Pancreas (tissue), 10 donors: ENCODE results near the gene LONP2. TPM values are rescaled to one million over a fixed set of nuclear protein-coding genes. Genes with fewer than 3 reads are reported as not detected.

Experiments
- ATAC-seq, 4 donors: fragments of 200-7000 bp; cut with Tn5 transposase; one replicate each; pipeline versions ENCODE4 v1.8.0 to v1.9.1; 2020; ENCODE audit warnings: mild to moderate bottlenecking in 4 of 4, moderate library complexity in 4 of 4
- DNase-seq, 6 donors: peaks; one replicate each; pipeline ENCODE4 v3.0.0-alpha.2; 2020
- FAIRE-seq: peaks from 2 replicates; lab custom pipeline; 2012; peaks lifted over from hg19 to GRCh38; lab: Jason Lieb, UNC
- H3K27ac ChIP-seq, 4 donors: fragments of 200-600 bp; sonication (generic); 1 replicate in 3 of 4; 2 replicates in 1 of 4; pipeline versions ENCODE4 v1.5.0 to v1.8.0; 2020
- H3K27me3 ChIP-seq, 4 donors: fragments of 200-600 bp; one replicate each; pipeline ENCODE4 v1.8.0; 2021
- H3K36me3 ChIP-seq, 3 donors: fragments of 200-600 bp; sonication (generic) in 1 of 3; one replicate each; pipeline versions ENCODE4 v1.5.0 to v1.8.0; 2020 to 2021
- H3K4me1 ChIP-seq, 3 donors: fragments of 200-600 bp; one replicate each; pipeline ENCODE4 v1.8.0; 2021
- H3K4me3 ChIP-seq, 4 donors: fragments of 200-600 bp; sonication (generic) in 2 of 4; one replicate each; pipeline versions ENCODE4 v1.5.0 to v1.8.0; 2020 to 2021
- H3K9me3 ChIP-seq, 4 donors: fragments of 200-600 bp; one replicate each; pipeline ENCODE4 v1.8.0; 2021
- CTCF ChIP-seq, 4 donors: fragments of 200-600 bp; sonication (generic) in 3 of 4; IDR thresholded peaks; one replicate each; pipeline versions ENCODE4 v1.5.0 to v1.8.0; 2021; ENCODE audit warnings: antibody characterized with exemption in 4 of 4
- WGBS, 2 donors: extraction: QIAGEN DNeasy Blood & Tissue Kit; methylation state at CpG; one replicate each; pipeline ENCODE4 v1.1.7; 2013; 5-methylcytosine and 5-hydroxymethylcytosine counted together
- intact Hi-C, 3 donors: fragments of 100-400 bp; cut with DNase I; formaldehyde crosslinking; loops; one replicate each; pipeline versions ENCODE4 v1.11.1 to v1.14.2; 2022
- polyA plus RNA-seq, 2 donors: library from polyadenylated mRNA; stranded (reverse); fragments of 200-250 nt; gene quantifications; one replicate each; pipeline ENCODE4 v1.2.3, GENCODE V29; 2013
- total RNA-seq, 6 donors: library from RNA; stranded (reverse); fragmentation: NEBNext Ultra II Directional in 4 of 6; extraction: Animal tissue kit (Norgen Biotek cat#: 25700) in 4 of 6; gene quantifications; one replicate each; pipeline versions ENCODE4 v1.2.1 to v1.2.4, GENCODE V29; 2021 to 2023
- donor health status: healthy with polysubstance abuse.
- donor health status: DM: no; HTN: no; CAD: no; lungs with moderate emphysema.
- donor health status: DM: no; HTN: no; CAD: no.
- donor health status: control.
- donor health status: control.
- donor health status: Bipolar disorder and iron deficiency.
- donor health status: DM: yes; HTN: yes; CAD: no.
- donor health status: DM: no; HTN: no; CAD: no.
- donor health status: DM: no; HTN: no; CAD: no.
- donor health status: DM: yes; HTN: yes; CAD: no.

Gene LONP2
- total and polyA plus RNA-seq, 8 donors, result 31.4 to 49.1 (median 41.6) TPM

- DNase-seq (no peak), FAIRE-seq (no peak), ATAC-seq (no peak)
- no peaks in the 10 kb centered on the region for H3K9me3 ChIP-seq
- intact Hi-C loops, result loop anchor here in 2 of 3 donors (10.0 kb wide), 2 partner anchors 186 to 266 kb away; no protein-coding TSS in a partner anchor
- no peaks in the 10 kb centered on the region for H3K27me3 ChIP-seq
- H3K27ac ChIP-seq, result no peak overlapping the region
- H3K36me3 ChIP-seq, result no peaks in the 10 kb centered on the region
- H3K4me1 ChIP-seq, result peaks cover 0 to 5% (median 4%) of the 10 kb centered on the region in 3 donors
- no peak for TF ChIP-seq CTCF (IDR thresholded peaks at IDR 0.05)
- 93 to 94% methylated on average over 3 of the region's 3 CpGs for WGBS, 2 donors
- H3K4me3 ChIP-seq, result no peak overlapping the region
These were observed 114.3 kb downstream of the LONP2 start for GRCh38 chr16:48358419-48358818.

- ATAC-seq, result no peak
- H3K27me3 ChIP-seq, result no peaks in the 10 kb centered on the region
- FAIRE-seq, result no peak
- no peaks in the 10 kb centered on the region for H3K36me3 ChIP-seq
- intact Hi-C loops, result loop anchor here in 2 of 3 donors (10.0 kb wide), 2 partner anchors 185 to 265 kb away; no protein-coding TSS in a partner anchor
- no peak for TF ChIP-seq CTCF (IDR thresholded peaks at IDR 0.05)
- H3K27ac ChIP-seq, result no peak overlapping the region
- peaks cover 8 to 16% (median 13%) of the 10 kb centered on the region in 3 donors for H3K4me1 ChIP-seq
- no peak overlapping the region for H3K4me3 ChIP-seq
- WGBS, 2 donors, result 90 to 91% methylated on average over 2 of the region's 2 CpGs
- DNase-seq, result no peak
- H3K9me3 ChIP-seq, result no peaks in the 10 kb centered on the region
These were observed 115.9 kb downstream of the LONP2 start for GRCh38 chr16:48359983-48360382.

- no peak overlapping the region for H3K4me3 ChIP-seq
- 94 to 96% methylated on average over 3 of the region's 3 CpGs for WGBS, 2 donors
- DNase-seq (no peak), ATAC-seq (no peak), FAIRE-seq (no peak)
- peaks cover 13 to 22% (median 13%) of the 10 kb centered on the region in 3 donors for H3K4me1 ChIP-seq
- H3K27me3 ChIP-seq, result no peaks in the 10 kb centered on the region
- intact Hi-C loops, result no loop called here
- H3K36me3 ChIP-seq, result no peaks in the 10 kb centered on the region
- no peaks in the 10 kb centered on the region for H3K9me3 ChIP-seq
- no peak overlapping the region for H3K27ac ChIP-seq
- no peak for TF ChIP-seq CTCF (IDR thresholded peaks at IDR 0.05)
These were observed 116.9 kb downstream of the LONP2 start for GRCh38 chr16:48361012-48361411.

GRCh38 chr16:48361540-48362144, 117.5 kb downstream of the LONP2 start:
- H3K27ac ChIP-seq, result no peak overlapping the region
- no peak for DNase-seq
- no peaks in the 10 kb centered on the region for H3K36me3 ChIP-seq
- no peaks in the 10 kb centered on the region for H3K27me3 ChIP-seq
- no peak overlapping the region for H3K4me3 ChIP-seq
- no peak for FAIRE-seq
- ATAC-seq, result no peak
- no peak for TF ChIP-seq CTCF (IDR thresholded peaks at IDR 0.05)
- H3K9me3 ChIP-seq, result no peaks in the 10 kb centered on the region
- intact Hi-C loops, result no loop called here
- H3K4me1 ChIP-seq, result peaks cover 13 to 27% (median 13%) of the 10 kb centered on the region in 3 donors
- 95 to 96% methylated on average over 12 of the region's 12 CpGs for WGBS, 2 donors

- H3K27ac ChIP-seq, result peak overlapping the region; percentile 28 to 85 (median 64)
- ATAC-seq (peak; percentile 23 to 53 (median 32)), DNase-seq (no peak), FAIRE-seq (no peak)
- H3K4me3 ChIP-seq, result peak overlapping the region in 3 of 4 donors; percentile 27 to 54 (median 47)
- no peaks in the 10 kb centered on the region for H3K27me3 ChIP-seq
- TF ChIP-seq CTCF (IDR thresholded peaks at IDR 0.05), result no peak
- no peaks in the 10 kb centered on the region for H3K9me3 ChIP-seq
- no peaks in the 10 kb centered on the region for H3K36me3 ChIP-seq
- WGBS, 2 donors, result 36 to 41% methylated on average over 15 of the region's 15 CpGs
- peaks cover 13 to 31% (median 19%) of the 10 kb centered on the region in 3 donors for H3K4me1 ChIP-seq
- intact Hi-C loops, result no loop called here
These were observed 121.0 kb downstream of the LONP2 start for GRCh38 chr16:48365025-48365600.
